Mesenchymal stem cell (in vitro differentiated cells and primary cell): ENCODE results near the gene DICER1.

Experiments
- DNase-seq: peaks from one replicate; pipeline ENCODE4 v3.0.0-alpha.2; 2013
- H2AFZ ChIP-seq: one replicate; pipeline ENCODE4 v1.6.1; 2013; ENCODE audit warnings: low read depth, mild to moderate bottlenecking, control low read depth, inconsistent platforms, low read length, moderate library complexity
- H2AK5ac ChIP-seq: 2 replicates; pipeline ENCODE4 v1.6.1; 2013; ENCODE audit warnings: low read length, moderate library complexity, mild to moderate bottlenecking, inconsistent platforms; ENCODE audit not compliant: severe bottlenecking
- H2BK120ac ChIP-seq: one replicate; pipeline ENCODE4 v1.6.1; 2013; ENCODE audit warnings: low read depth, mild to moderate bottlenecking, inconsistent platforms, low read length, moderate library complexity
- H2BK12ac ChIP-seq, 2 experiments: one replicate each; pipeline ENCODE4 v1.6.1; 2013; ENCODE audit warnings: inconsistent platforms in 2 of 2, low read length in 2 of 2, mild to moderate bottlenecking in 2 of 2, moderate library complexity in 2 of 2, control low read depth in 1 of 2
- H2BK15ac ChIP-seq: one replicate; pipeline ENCODE4 v1.6.1; 2013; ENCODE audit warnings: mild to moderate bottlenecking, low read depth, inconsistent platforms; ENCODE audit not compliant: poor library complexity, severe bottlenecking
- H2BK5ac ChIP-seq: 2 replicates; pipeline ENCODE4 v1.6.1; 2013; ENCODE audit warnings: low read depth, mild to moderate bottlenecking, low read length, control low read depth, inconsistent platforms; ENCODE audit not compliant: poor library complexity, severe bottlenecking
- H3K14ac ChIP-seq, 2 experiments: one replicate each; pipeline ENCODE4 v1.6.1; 2013; ENCODE audit warnings: inconsistent platforms in 2 of 2, low read length in 2 of 2, control low read depth in 1 of 2, mild to moderate bottlenecking in 1 of 2, moderate library complexity in 1 of 2
- H3K18ac ChIP-seq, 2 experiments: one replicate each; pipeline ENCODE4 v1.6.1; 2013; ENCODE audit warnings: inconsistent platforms in 2 of 2, low read length in 2 of 2, control low read depth in 1 of 2, low read depth in 1 of 2, mild to moderate bottlenecking in 1 of 2
- H3K23ac ChIP-seq, 2 experiments: one replicate each; pipeline ENCODE4 v1.6.1; 2013; ENCODE audit warnings: inconsistent platforms in 2 of 2, low read length in 2 of 2, mild to moderate bottlenecking in 2 of 2, moderate library complexity in 2 of 2, control low read depth in 1 of 2
- H3K27ac ChIP-seq: 2 replicates; pipeline ENCODE4 v1.5.1; 2013; ENCODE audit warnings: mild to moderate bottlenecking, moderate library complexity, low read length, control low read depth, inconsistent platforms; ENCODE audit not compliant: poor library complexity, severe bottlenecking
- H3K27me3 ChIP-seq, 2 experiments: 2 replicates each; pipeline versions ENCODE4 v1.6.1 to v1.7.0; 2013; ENCODE audit warnings: low read length in 2 of 2, mild to moderate bottlenecking in 2 of 2, moderate library complexity in 2 of 2, control low read depth in 1 of 2, inconsistent platforms in 1 of 2; ENCODE audit not compliant: control insufficient read depth in 1 of 2, insufficient read depth in 1 of 2
- H3K36me3 ChIP-seq, 2 experiments: 2 replicates each; pipeline versions ENCODE4 v1.6.1 to v1.7.0; 2013; ENCODE audit warnings: low read length in 2 of 2, control low read depth in 1 of 2, inconsistent platforms in 1 of 2, low read depth in 1 of 2, mild to moderate bottlenecking in 1 of 2; ENCODE audit not compliant: insufficient read depth in 2 of 2, control insufficient read depth in 1 of 2
- H3K4ac ChIP-seq, 2 experiments: one replicate each; pipeline ENCODE4 v1.6.1; 2013; ENCODE audit warnings: inconsistent platforms in 2 of 2, low read length in 2 of 2, mild to moderate bottlenecking in 2 of 2, moderate library complexity in 2 of 2, control low read depth in 1 of 2, low read depth in 1 of 2
- H3K4me1 ChIP-seq: 2 replicates; pipeline ENCODE4 v1.6.1; 2013; ENCODE audit warnings: low read depth, low read length, control low read depth; ENCODE audit not compliant: control insufficient read depth, insufficient read depth
- H3K4me2 ChIP-seq: 2 replicates; pipeline ENCODE4 v1.6.1; 2013; ENCODE audit warnings: low read length, mild to moderate bottlenecking, inconsistent platforms; ENCODE audit not compliant: poor library complexity, severe bottlenecking
- H3K4me3 ChIP-seq, 2 experiments: 2 replicates each; pipeline versions ENCODE4 v1.5.1 to v1.7.0; 2013; ENCODE audit warnings: low read length in 2 of 2, mild to moderate bottlenecking in 2 of 2, control low read depth in 1 of 2, low read depth in 1 of 2; ENCODE audit not compliant: insufficient read depth in 1 of 2
- H3K79me1 ChIP-seq: replicated peaks from 2 replicates; pipeline ENCODE4 v1.6.1; 2013; ENCODE audit warnings: mild to moderate bottlenecking, control low read depth, low read length, inconsistent platforms; ENCODE audit not compliant: poor library complexity, severe bottlenecking
- H3K9ac ChIP-seq: 2 replicates; pipeline ENCODE4 v1.7.0; 2013; ENCODE audit warnings: mild to moderate bottlenecking, low read length, moderate library complexity
- H3K9me3 ChIP-seq: 2 replicates; pipeline ENCODE4 v1.7.0; 2013; ENCODE audit warnings: mild to moderate bottlenecking, low read length; ENCODE audit not compliant: control insufficient read depth
- H4K8ac ChIP-seq: one replicate; pipeline ENCODE4 v1.6.1; 2013; ENCODE audit warnings: inconsistent platforms, mild to moderate bottlenecking, low read length, moderate library complexity
- H4K91ac ChIP-seq: one replicate; pipeline ENCODE4 v1.6.1; 2013; ENCODE audit warnings: mild to moderate bottlenecking, low read length, inconsistent platforms
- WGBS: methylation state at CpG from one replicate; pipeline ENCODE4 v1.1.7; 2013; ENCODE audit warnings: mixed read lengths; 5-methylcytosine and 5-hydroxymethylcytosine counted together

DICER1 gene

GRCh38 chr14:95193081-95193480 lies 35.8 kb upstream of the DICER1 start:
- Histone ChIP-seq H4K91ac (no peak overlapping the region), H3K9me3 (peaks cover 10% of the 10 kb centered on the region), H2BK15ac (peak overlapping the region; percentile 0), H4K8ac (no peak overlapping the region), H3K23ac (no peak overlapping the region), H2BK120ac (no peak overlapping the region), H2BK5ac (no peak overlapping the region), H3K9ac (no peak overlapping the region), H3K27me3 (no peaks in the 10 kb centered on the region), H3K27ac (no peak overlapping the region), H3K14ac (no peak overlapping the region), H2AFZ (no peak overlapping the region), H3K4me3 (no peak overlapping the region), H3K4ac (no peak overlapping the region), H2AK5ac (no peak overlapping the region), H3K18ac (no peak overlapping the region), H3K4me1 (no peaks in the 10 kb centered on the region), H3K4me2 (no peak overlapping the region), H3K79me1 (peaks cover 11% of the 10 kb centered on the region), H3K36me3 (peaks cover 0 to 42% of the 10 kb centered on the region in 2 experiments), H2BK12ac (no peak overlapping the region)
- no peak for DNase-seq
- 86% methylated on average over 4 of the region's 6 CpGs for WGBS

GRCh38 chr14:95192311-95192710 lies 35.0 kb upstream of the DICER1 start:
- no peak overlapping the region for H3K14ac ChIP-seq
- no peak overlapping the region for H3K4me2 ChIP-seq
- no peaks in the 10 kb centered on the region for H3K4me1 ChIP-seq
- H2BK15ac ChIP-seq, result no peak overlapping the region
- H3K27me3 ChIP-seq, result no peaks in the 10 kb centered on the region
- no peak overlapping the region for H3K9ac ChIP-seq
- no peak overlapping the region for H3K23ac ChIP-seq
- no peak overlapping the region for H2BK5ac ChIP-seq
- H4K8ac ChIP-seq, result no peak overlapping the region
- no peak overlapping the region for H2AFZ ChIP-seq
- no peak overlapping the region for H3K4ac ChIP-seq
- no peak overlapping the region for H3K27ac ChIP-seq
- no peak overlapping the region for H3K4me3 ChIP-seq
- no peak overlapping the region for H2BK120ac ChIP-seq
- WGBS, result 100% methylated on average over 6 of the region's 6 CpGs
- no peak for DNase-seq
- H2AK5ac ChIP-seq, result no peak overlapping the region
- no peak overlapping the region for H3K18ac ChIP-seq
- H3K36me3 ChIP-seq, result peaks cover 0 to 49% of the 10 kb centered on the region in 2 experiments
- peaks cover 9% of the 10 kb centered on the region for H3K79me1 ChIP-seq
- no peak overlapping the region for H2BK12ac ChIP-seq
- H3K9me3 ChIP-seq, result peaks cover 17% of the 10 kb centered on the region
- H4K91ac ChIP-seq, result no peak overlapping the region

DNA sequence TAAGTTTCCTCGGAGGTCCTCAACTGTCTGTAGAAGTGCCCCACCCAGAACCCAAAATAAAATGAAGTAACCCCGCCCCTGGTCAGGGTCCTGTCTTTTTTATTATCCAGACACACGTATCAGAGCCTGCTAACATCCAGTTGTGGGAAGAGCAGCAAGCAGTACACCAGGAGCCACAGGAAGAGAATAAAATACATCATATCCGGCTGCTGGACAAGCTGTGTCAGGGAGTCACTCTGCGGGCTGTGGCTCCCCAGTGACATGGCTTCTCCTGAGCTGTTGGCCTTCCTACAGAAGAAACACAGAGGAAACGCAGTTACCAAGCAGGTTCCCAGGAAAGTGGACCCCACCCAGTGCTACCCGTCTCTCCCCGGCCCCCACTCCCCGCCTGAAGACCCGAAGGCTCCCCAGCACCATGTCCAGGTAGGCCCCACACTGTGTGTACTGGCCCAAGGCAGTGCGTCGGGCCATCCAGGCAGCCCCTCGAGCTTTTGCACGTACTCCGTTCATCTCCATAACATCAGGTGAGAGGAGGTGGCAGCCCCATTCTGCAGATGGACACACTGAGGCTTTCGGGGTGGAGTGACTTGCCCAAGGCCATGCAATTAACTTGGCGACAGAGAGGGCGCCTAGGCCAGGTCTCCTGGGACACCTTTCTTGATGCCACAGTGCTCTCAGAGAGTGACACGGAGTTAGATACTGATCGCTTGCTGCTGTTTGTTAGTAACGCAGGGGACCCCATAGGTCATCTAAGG lies 34.3 kb upstream of the DICER1 start:
- WGBS, result 92% methylated on average over 19 of the region's 21 CpGs
- DNase-seq, result no peak

GRCh38 chr14:95190857-95191256 lies 33.5 kb upstream of the DICER1 start:
- DNase-seq, result no peak
- Histone ChIP-seq H2AFZ (no peak overlapping the region), H3K36me3 (peaks cover 0 to 48% of the 10 kb centered on the region in 2 experiments), H3K23ac (no peak overlapping the region), H3K4me2 (no peak overlapping the region), H3K4me3 (no peak overlapping the region), H2BK120ac (no peak overlapping the region), H3K18ac (no peak overlapping the region), H4K8ac (no peak overlapping the region), H3K9me3 (peaks cover 19% of the 10 kb centered on the region), H3K9ac (no peak overlapping the region), H2BK12ac (no peak overlapping the region), H3K14ac (no peak overlapping the region), H2BK5ac (no peak overlapping the region), H3K4me1 (no peaks in the 10 kb centered on the region), H2BK15ac (no peak overlapping the region), H2AK5ac (no peak overlapping the region), H3K4ac (no peak overlapping the region), H3K79me1 (peaks cover 5% of the 10 kb centered on the region), H3K27me3 (no peaks in the 10 kb centered on the region), H3K27ac (no peak overlapping the region), H4K91ac (no peak overlapping the region)
- 95% methylated on average over 7 of the region's 7 CpGs for WGBS

More for the DNA sequence above, 34.3 kb upstream of the DICER1 start:
- Histone ChIP-seq H3K9me3 (peaks cover 19% of the 10 kb centered on the region), H2BK5ac (no peak overlapping the region), H3K4me3 (no peak overlapping the region), H3K36me3 (peaks cover 0 to 50% of the 10 kb centered on the region in 2 experiments), H2BK120ac (no peak overlapping the region), H3K79me1 (peaks cover 8% of the 10 kb centered on the region), H3K4me1 (no peaks in the 10 kb centered on the region), H3K14ac (no peak overlapping the region), H2BK12ac (no peak overlapping the region), H4K91ac (no peak overlapping the region), H3K27ac (no peak overlapping the region), H2AK5ac (no peak overlapping the region), H3K9ac (no peak overlapping the region), H3K23ac (no peak overlapping the region), H2BK15ac (no peak overlapping the region), H3K4ac (no peak overlapping the region), H3K27me3 (no peaks in the 10 kb centered on the region), H3K4me2 (no peak overlapping the region), H4K8ac (no peak overlapping the region), H3K18ac (no peak overlapping the region), H2AFZ (no peak overlapping the region)
